ENCODE results near the gene IL6. TPM values are rescaled to one million over a fixed set of nuclear protein-coding genes. Genes with fewer than 3 reads are reported as not detected.
"Not testable (repeated sequence)": the region's sequence is repeated elsewhere in the genome, so short reads cannot be mapped to it uniquely, and the experiment has no call there.

The IL6 gene
- total RNA-seq = 100 to 1,000 TPM in 2 of 4 donors, 10 to 100 TPM in 2; 17.7 to 381 (median 111) TPM

DNA sequence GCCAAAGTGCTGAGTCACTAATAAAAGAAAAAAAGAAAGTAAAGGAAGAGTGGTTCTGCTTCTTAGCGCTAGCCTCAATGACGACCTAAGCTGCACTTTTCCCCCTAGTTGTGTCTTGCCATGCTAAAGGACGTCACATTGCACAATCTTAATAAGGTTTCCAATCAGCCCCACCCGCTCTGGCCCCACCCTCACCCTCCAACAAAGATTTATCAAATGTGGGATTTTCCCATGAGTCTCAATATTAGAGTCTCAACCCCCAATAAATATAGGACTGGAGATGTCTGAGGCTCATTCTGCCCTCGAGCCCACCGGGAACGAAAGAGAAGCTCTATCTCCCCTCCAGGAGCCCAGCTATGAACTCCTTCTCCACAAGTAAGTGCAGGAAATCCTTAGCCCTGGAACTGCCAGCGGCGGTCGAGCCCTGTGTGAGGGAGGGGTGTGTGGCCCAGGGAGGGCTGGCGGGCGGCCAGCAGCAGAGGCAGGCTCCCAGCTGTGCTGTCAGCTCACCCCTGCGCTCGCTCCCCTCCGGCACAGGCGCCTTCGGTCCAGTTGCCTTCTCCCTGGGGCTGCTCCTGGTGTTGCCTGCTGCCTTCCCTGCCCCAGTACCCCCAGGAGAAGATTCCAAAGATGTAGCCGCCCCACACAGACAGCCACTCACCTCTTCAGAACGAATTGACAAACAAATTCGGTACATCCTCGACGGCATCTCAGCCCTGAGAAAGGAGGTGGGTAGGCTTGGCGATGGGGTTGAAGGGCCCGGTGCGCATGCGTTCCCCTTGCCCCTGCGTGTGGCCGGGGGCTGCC is at the start of gene IL6:
Gene IL6, plus strand, starts transcription at position 294 of the 807 bp plus-strand sequence. Its CDS starts 63 bp downstream, at position 357.
- no peak for DNase-seq (ENCODE audit: low spot score)
- TF ChIP-seq, protein P1, sequence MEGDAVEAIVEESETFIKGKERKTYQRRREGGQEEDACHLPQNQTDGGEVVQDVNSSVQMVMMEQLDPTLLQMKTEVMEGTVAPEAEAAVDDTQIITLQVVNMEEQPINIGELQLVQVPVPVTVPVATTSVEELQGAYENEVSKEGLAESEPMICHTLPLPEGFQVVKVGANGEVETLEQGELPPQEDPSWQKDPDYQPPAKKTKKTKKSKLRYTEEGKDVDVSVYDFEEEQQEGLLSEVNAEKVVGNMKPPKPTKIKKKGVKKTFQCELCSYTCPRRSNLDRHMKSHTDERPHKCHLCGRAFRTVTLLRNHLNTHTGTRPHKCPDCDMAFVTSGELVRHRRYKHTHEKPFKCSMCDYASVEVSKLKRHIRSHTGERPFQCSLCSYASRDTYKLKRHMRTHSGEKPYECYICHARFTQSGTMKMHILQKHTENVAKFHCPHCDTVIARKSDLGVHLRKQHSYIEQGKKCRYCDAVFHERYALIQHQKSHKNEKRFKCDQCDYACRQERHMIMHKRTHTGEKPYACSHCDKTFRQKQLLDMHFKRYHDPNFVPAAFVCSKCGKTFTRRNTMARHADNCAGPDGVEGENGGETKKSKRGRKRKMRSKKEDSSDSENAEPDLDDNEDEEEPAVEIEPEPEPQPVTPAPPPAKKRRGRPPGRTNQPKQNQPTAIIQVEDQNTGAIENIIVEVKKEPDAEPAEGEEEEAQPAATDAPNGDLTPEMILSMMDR (IDR thresholded peaks at IDR 0.05) = no peak

DNA sequence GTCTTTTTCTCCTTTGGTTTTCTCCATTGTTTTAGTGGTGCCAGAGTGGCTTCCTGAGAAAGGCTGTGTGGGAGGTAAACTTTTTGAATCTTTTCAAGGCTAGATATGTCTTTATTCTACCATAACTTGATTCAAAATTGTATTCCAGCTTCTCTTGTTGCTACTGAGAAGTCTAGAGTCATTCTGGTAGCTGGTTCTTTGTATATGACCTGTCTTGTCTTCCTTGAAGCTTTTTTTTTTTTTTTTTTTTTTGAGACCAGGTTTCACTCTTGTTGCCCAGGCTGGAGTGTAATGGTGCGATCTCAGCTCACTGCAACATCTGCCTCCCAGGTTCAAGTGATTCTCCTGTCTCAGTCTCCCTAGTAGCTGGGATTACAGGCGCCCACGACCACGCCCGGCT is 49.7 kb upstream of the IL6 start:
- not testable (repeated sequence) for DNase-seq (ENCODE audit: low spot score); ATAC-seq (ENCODE audit: low FRiP score)

More for the DNA sequence above, at the start of gene IL6:
- ATAC-seq (ENCODE audit: low FRiP score) = peak; percentile 69

DNA sequence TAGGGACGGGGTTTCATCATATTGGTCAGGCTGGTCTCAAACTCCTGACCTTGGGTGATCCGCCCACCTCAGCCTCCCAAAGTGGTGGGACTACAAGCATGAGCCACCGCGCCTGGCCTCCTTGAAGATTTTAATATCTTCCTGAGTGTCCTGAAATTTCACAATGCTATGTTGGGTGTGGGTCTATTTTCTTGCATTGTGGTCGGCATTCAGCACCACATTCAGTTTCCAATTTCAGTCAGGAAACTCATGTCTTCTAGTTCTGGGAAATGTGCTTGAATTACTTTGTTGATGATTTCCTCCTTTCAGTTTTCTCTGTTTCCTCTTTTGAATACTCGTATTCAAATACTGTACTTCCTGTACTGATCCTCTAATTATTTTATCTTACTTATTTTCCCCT is 49.3 kb upstream of the IL6 start:
- TF ChIP-seq, protein P1 (IDR thresholded peaks at IDR 0.05) = no peak
- DNase-seq (ENCODE audit: low spot score) = no peak
- ATAC-seq (ENCODE audit: low FRiP score) = no peak

DNA sequence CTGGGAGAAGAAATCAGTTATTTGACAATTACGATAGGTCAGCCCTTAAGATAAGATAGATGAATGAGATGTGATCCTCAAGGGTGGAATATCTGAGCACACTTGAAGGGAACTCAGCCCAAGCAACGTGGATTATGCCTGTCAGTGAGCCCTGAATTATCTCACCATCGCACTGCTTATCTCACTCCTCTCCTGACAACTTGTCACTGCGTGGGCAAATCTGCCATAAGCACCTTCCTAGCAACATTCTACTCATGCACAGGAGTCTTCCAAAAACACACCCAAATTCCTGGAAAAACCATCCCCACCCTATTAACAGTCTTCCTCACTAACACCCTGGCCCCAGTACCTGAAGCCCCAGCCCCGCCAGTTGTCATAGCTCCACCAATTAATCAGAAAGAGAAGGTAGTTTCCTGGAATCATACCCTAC is 46.5 kb upstream of the IL6 start:
- TF ChIP-seq, protein P1 (IDR thresholded peaks at IDR 0.05) = no peak
- ATAC-seq (ENCODE audit: low FRiP score) = no peak

DNA sequence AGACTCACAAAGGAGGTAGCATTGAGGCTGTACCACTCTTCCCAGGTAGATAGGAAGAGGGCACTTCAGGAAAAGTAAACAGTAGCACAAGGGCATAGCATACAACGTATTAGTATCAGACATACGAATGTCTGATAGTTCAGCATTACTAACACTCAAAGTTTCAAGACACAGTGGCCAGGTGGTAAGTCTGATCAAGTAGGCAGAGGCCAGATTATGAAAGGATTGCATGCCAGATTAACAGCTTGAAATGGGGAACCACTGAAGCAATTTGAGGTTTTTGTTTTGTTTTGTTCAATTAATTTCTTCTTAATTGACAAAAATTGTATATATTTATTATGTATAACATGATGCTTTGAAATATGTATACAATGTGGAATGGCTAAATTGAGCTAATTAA is 45.7 kb upstream of the IL6 start:
- TF ChIP-seq, protein P1 (IDR thresholded peaks at IDR 0.05) = no peak
- no peak for ATAC-seq (ENCODE audit: low FRiP score)
- DNase-seq (ENCODE audit: low spot score) = no peak

More for the DNA sequence above, 46.5 kb upstream of the IL6 start:
- DNase-seq (ENCODE audit: low spot score) = no peak

DNA sequence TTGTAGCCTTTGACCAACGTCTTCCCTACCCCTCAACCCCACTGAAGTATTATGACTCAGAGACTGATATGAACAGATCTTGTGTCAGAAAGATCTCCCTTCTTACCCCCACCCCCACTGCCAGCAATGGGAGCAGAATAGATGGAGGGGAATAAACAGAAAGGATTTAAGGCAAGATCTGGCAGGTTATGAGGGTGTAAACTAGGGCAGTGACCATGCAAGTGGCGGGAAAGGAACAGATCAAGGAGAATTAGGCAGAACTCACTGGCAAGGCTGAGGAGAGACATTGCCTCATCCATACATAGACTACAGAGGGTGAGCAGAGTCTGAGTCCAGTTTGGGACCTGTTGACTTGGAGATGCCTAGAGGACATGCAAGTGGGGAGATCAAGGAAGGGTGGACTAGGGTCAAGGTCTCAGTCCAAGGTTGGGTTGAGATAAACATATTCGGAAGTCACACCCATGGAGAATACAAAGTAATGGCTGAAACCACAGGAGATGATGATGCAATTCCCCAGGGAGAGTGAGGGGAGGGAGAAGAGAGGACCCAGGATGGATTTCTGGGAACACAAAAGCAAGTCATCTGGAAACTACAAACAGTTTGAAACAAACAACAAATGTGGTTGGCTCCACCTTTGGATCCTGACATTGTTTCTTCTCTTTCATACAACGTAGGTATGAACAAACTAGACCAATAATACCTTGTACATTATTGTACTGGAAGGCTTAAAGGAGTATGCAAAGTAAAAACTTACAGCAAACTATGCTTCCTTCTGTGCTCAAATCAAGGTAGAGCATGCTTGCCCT is 44.9 kb upstream of the IL6 start:
- DNase-seq (ENCODE audit: low spot score) (no peak), ATAC-seq (ENCODE audit: low FRiP score) (no peak)
- TF ChIP-seq, protein P1 (IDR thresholded peaks at IDR 0.05) = no peak

DNA sequence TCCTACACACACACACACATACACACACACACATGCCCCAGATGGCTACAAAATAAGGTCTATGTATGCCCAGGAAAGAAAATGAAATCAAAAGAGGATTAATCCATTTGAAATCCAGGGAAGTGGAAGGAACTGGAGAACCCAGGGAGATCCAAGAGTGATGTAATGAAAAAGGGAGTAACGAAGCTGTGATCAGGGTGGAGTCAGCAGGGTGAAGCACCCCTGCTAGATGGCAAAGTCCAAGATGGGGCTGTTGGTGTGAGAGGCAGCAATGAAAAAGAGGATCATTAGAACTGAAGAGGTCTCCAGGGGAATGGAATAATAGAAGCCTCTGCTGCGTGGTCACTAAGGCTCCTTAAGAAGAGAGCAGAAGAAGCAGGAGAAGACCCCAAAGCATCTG is 43.6 kb upstream of the IL6 start:
- ATAC-seq (ENCODE audit: low FRiP score) = no peak

More for the DNA sequence above, 43.6 kb upstream of the IL6 start:
- TF ChIP-seq, protein P1 (IDR thresholded peaks at IDR 0.05) = no peak
- no peak for DNase-seq (ENCODE audit: low spot score)

Measured in omental fat pad (tissue), 4 donors.